GM23338 (cell line): ENCODE data around the gene HABP4. TPM values are rescaled to one million over a fixed set of nuclear protein-coding genes. Genes with fewer than 3 reads are reported as not detected.

Experiments
- ATAC-seq: fragments of 200-7000 bp; cut with Tn5 transposase; 3 replicates; pipeline ENCODE4 v1.9.1; 2020
- DNase-seq: peaks from one replicate; pipeline ENCODE4 v3.0.0-alpha.2; 2015; ENCODE audit warnings: low spot score
- H2AFZ ChIP-seq: fragments of 200-600 bp; sonication (generic); 2 replicates; pipeline ENCODE4 v1.8.0; 2016; ENCODE audit warnings: antibody characterized with exemption, mild to moderate bottlenecking, moderate library complexity
- H3F3A ChIP-seq: fragments of 200-600 bp; sonication (generic); replicated peaks from 2 replicates; pipeline ENCODE4 v1.8.0; 2017; ENCODE audit warnings: antibody characterized with exemption, mixed run types, low read depth
- H3K27ac ChIP-seq: fragments of 200-600 bp; sonication (generic); 2 replicates; pipeline ENCODE4 v1.6.1; 2016; ENCODE audit warnings: low read depth
- H3K27me3 ChIP-seq: fragments of 200-600 bp; sonication (generic); 2 replicates; pipeline ENCODE4 v1.8.0; 2016; ENCODE audit warnings: mild to moderate bottlenecking, mixed run types, moderate library complexity; ENCODE audit not compliant: insufficient read depth
- H3K36me3 ChIP-seq: fragments of 200-600 bp; sonication (generic); 2 replicates; pipeline ENCODE4 v1.8.0; 2016; ENCODE audit warnings: mild to moderate bottlenecking; ENCODE audit not compliant: insufficient read depth
- H3K4me1 ChIP-seq: fragments of 200-600 bp; sonication (generic); 2 replicates; pipeline ENCODE4 v1.8.0; 2016; ENCODE audit warnings: mild to moderate bottlenecking, moderate library complexity; ENCODE audit not compliant: insufficient read depth
- H3K4me2 ChIP-seq: fragments of 200-600 bp; sonication (generic); 2 replicates; pipeline ENCODE4 v1.7.1; 2017; ENCODE audit warnings: mixed run types
- H3K4me3 ChIP-seq: fragments of 200-600 bp; sonication (generic); 2 replicates; pipeline ENCODE4 v1.6.1; 2016; ENCODE audit warnings: mixed run types
- H3K79me2 ChIP-seq: fragments of 200-600 bp; sonication (generic); replicated peaks from 2 replicates; pipeline ENCODE4 v1.8.0; 2017; ENCODE audit warnings: mild to moderate bottlenecking; ENCODE audit not compliant: insufficient read depth
- H3K9me2 ChIP-seq: fragments of 200-600 bp; sonication (generic); 2 replicates; pipeline ENCODE4 v1.8.0; 2017; ENCODE audit not compliant: insufficient read depth
- H4K20me1 ChIP-seq: fragments of 200-600 bp; sonication (generic); replicated peaks from 2 replicates; pipeline ENCODE4 v1.8.0; 2017; ENCODE audit warnings: mild to moderate bottlenecking; ENCODE audit not compliant: insufficient read depth
- H3K27ac Mint-ChIP-seq: 2 replicates; pipeline ENCODE4 v1.8.0; 2020; ENCODE audit warnings: inconsistent platforms, mild to moderate bottlenecking, moderate library complexity, mixed read lengths
- H3K27me3 Mint-ChIP-seq: 3 replicates; pipeline ENCODE4 v1.8.0; 2022; ENCODE audit warnings: low read depth, mild to moderate bottlenecking, moderate library complexity, mixed read lengths, inconsistent platforms; ENCODE audit not compliant: insufficient read depth, poor library complexity
- H3K36me3 Mint-ChIP-seq: 3 replicates; pipeline ENCODE4 v1.8.0; 2021; ENCODE audit warnings: low read depth, mild to moderate bottlenecking, inconsistent platforms, moderate library complexity, mixed read lengths
- H3K4me1 Mint-ChIP-seq: 3 replicates; pipeline ENCODE4 v1.8.0; 2020; ENCODE audit warnings: mild to moderate bottlenecking, inconsistent platforms, mixed read lengths
- H3K4me3 Mint-ChIP-seq: 3 replicates; pipeline ENCODE4 v1.8.0; 2021; ENCODE audit warnings: moderate library complexity, mild to moderate bottlenecking, inconsistent platforms, mixed read lengths
- H3K9me3 Mint-ChIP-seq: 3 replicates; pipeline ENCODE4 v1.8.0; 2020; ENCODE audit warnings: moderate library complexity, mild to moderate bottlenecking, inconsistent platforms, mixed read lengths
- ETS1 ChIP-seq: IDR thresholded peaks from 2 replicates; pipeline ENCODE4 v1.6.1; 2016; ENCODE audit warnings: antibody characterized with exemption
- NANOG ChIP-seq: IDR thresholded peaks from 2 replicates; pipeline ENCODE4 v1.6.1; 2016; ENCODE audit warnings: antibody characterized with exemption, borderline replicate concordance
- STAT1 ChIP-seq: IDR thresholded peaks from one replicate; pipeline ENCODE4 v1.6.1; 2016; ENCODE audit warnings: antibody characterized with exemption; ENCODE audit not compliant: unreplicated experiment
- ZNF462 ChIP-seq: fragments of 250-450 bp; sonication (Bioruptor Pico); IDR thresholded peaks from 2 replicates; pipeline ENCODE4 v1.5.0; 2020; ENCODE audit warnings: mild to moderate bottlenecking, moderate library complexity
- polyA plus RNA-seq: library from polyadenylated mRNA; unstranded; fragments of >200 nt; fragmentation: Nextera tagmentation; extraction: Ambion mirVana; gene quantifications from 2 replicates; pipeline ENCODE4 v1.2.1, GENCODE V29; 2016
- total RNA-seq: library from RNA; depleted of rRNA; stranded (reverse); fragments of >200 nt; shearing (Covaris generic); gene quantifications from 2 replicates; pipeline ENCODE4 v1.2.3, GENCODE V29; 2014

Gene HABP4
- total and polyA plus RNA-seq, 2 experiments from 2014 or later: 8.8 to 9.9 TPM

GRCh38 chr9:96503918-96504317 is 53.9 kb downstream of the HABP4 start:
- Histone ChIP-seq H3K27me3 (no peaks in the 10 kb centered on the region), H4K20me1 (no peaks in the 10 kb centered on the region), H3K4me3 (no peak overlapping the region), H3F3A (0 out of 2 replicates have a peak, but pooled peaks cover 2% of the 10 kb centered on the region), H3K4me1 (peaks cover 43% of the 10 kb centered on the region), H3K36me3 (no peaks in the 10 kb centered on the region), H3K79me2 (no peaks in the 10 kb centered on the region), H3K4me2 (peak overlapping the region; percentile 35; the same call in 1 of the 2 replicates), H2AFZ (no peak overlapping the region), H3K9me2 (no peaks in the 10 kb centered on the region), H3K27ac (peak overlapping the region; percentile 11)
- peaks cover 5% of the 10 kb centered on the region for H3K27me3 Mint-ChIP-seq
- peak overlapping the region; percentile 10; the same call in 1 of the 2 replicates for H3K27ac Mint-ChIP-seq
- H3K36me3 Mint-ChIP-seq: peaks cover 12% of the 10 kb centered on the region
- H3K4me1 Mint-ChIP-seq: peaks cover 39% of the 10 kb centered on the region
- H3K4me3 Mint-ChIP-seq: no peak overlapping the region
- ATAC-seq: no peak; the same call in 2 of the 3 replicates
- DNase-seq: no peak
- no peaks in the 10 kb centered on the region for H3K9me3 Mint-ChIP-seq
- TF ChIP-seq NANOG (no peak), ZNF462 (no peak), STAT1 (no peak), ETS1 (no peak)
